Central memory CD4-positive, alpha-beta T cell (primary cell): Measurements from ENCODE around the gene AMPD3.
A peak's percentile ranks its signal among the peaks of the same experiment; 100 is the strongest.
"Not testable (repeated sequence)": the region's sequence is repeated elsewhere in the genome, so short reads cannot be mapped to it uniquely, and the experiment has no call there.

Source experiments
- DNase-seq: peaks from one replicate; pipeline ENCODE4 v3.0.0; 2022
- total RNA-seq, 3 experiments: gene quantifications; one replicate each; lab custom pipeline; 2026; lab: John Stamatoyannopoulos, UW

The AMPD3 gene
- 20.4 to 63.5 (median 46.1) reads per million in 3 experiments for total RNA-seq

GRCh38 chr11:10454878-10455631, at the start of gene AMPD3:
Gene AMPD3, plus strand, starts transcription at chr11:10455264. Its CDS starts 6,256 bp downstream, at chr11:10461520.
- DNase-seq: no peak

GRCh38 chr11:10405865-10406592, 49.0 kb upstream of the AMPD3 start:
- DNase-seq: peak; percentile 51

DNA sequence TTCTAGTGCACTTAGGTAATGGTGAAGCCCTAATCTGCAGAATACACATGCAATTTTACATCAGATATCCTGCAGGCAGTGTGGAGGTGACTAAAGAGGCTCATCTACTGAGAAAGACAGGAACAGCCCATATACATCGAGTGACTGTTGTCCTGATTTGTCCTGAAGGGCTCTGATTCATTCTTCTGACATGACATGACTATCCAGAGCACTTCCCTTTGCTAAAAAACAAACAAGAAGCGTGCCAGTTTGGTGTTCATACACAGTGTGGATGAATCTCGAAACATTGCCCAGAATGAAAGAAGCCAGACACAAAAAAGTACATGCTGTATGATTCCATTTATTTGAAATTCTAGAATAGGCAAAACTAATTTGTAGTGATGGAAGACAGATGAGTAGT, 48.0 kb upstream of the AMPD3 start:
- no peak for DNase-seq

GRCh38 chr11:10407749-10408685, 47.0 kb upstream of the AMPD3 start:
- no peak for DNase-seq

GRCh38 chr11:10409207-10409661, 45.8 kb upstream of the AMPD3 start:
- DNase-seq: no peak

GRCh38 chr11:10410106-10410843, 44.8 kb upstream of the AMPD3 start:
- no peak for DNase-seq

- DNase-seq: no peak
Observed at GRCh38 chr11:10410844-10411200, 44.2 kb upstream of the AMPD3 start.

DNA sequence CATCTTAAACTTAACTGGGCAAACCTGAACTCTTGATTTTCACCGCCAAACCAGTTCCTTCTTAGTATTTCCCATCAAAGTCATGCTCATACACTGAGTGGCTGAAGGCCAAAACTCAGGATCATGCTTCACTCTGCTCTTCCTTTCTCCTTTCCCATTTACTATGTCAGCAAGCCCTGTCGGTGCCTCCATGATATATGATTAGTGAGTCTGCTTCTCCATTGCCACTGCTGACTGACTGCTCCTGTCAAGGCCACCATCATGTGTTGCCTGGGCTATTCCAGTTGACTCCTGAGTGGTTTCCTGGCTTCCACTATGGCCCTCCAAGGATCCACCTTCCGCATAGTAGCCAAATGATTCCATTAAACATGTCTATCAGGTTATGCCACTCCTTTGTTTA, 42.8 kb upstream of the AMPD3 start:
- DNase-seq: no peak

GRCh38 chr11:10413268-10413667, 41.8 kb upstream of the AMPD3 start:
- DNase-seq: peak; percentile 43

- DNase-seq: no peak
Observed at GRCh38 chr11:10414181-10414580, 40.9 kb upstream of the AMPD3 start.

DNA sequence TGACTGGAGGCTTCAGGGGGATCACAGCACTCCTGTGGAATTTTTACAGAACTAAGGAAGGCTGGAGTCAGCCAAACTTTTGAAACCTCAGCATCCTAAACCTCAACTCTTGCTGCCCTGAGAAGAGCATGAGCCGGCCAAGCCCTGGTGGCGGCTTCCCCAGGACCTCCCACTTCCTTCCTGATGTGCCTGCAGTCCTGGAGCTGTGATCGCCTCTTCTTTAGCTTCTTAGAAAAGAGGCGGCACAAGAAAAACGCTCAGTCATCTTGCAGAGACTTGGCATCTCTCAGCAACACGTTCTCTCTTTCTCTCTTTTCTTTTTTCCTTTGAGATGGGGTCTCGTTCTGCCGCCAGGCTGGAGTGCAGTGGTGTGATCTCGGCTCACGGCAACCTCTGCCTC, 40.4 kb upstream of the AMPD3 start:
- no peak for DNase-seq

DNA sequence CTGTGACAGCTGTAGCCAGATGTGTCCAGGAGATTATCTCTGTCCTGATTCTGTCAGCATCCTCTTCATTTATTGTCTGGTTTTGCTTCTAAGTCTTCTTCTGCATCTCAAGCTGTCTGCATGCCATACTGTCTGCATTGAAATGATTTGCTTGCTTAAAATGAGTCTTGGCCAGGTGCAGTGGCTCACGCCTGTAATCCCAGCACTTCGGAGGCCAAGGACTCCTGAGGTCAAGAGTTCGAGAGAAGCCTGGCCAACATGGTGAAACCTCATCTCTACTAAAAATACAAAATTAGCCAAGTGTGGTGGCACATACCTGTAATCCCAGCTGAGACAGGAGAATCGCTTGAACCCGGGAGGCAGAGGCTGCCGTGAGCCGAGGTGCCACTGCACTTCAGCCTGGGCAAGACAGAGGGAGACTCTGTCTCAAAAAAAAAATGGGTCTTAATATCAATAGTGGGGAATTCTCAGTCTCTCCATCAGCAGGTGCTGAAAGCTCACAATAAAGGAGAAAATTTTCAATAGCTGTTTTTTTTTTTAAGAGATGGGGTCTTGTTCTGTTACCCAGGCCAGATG, 39.2 kb upstream of the AMPD3 start:
- DNase-seq: no peak

- no peak for DNase-seq
Observed at GRCh38 chr11:10418259-10418949, 36.7 kb upstream of the AMPD3 start.

- DNase-seq: no peak
Observed at GRCh38 chr11:10418950-10419310, 36.1 kb upstream of the AMPD3 start.

GRCh38 chr11:10426475-10426874, 28.6 kb upstream of the AMPD3 start:
- no peak for DNase-seq

DNA sequence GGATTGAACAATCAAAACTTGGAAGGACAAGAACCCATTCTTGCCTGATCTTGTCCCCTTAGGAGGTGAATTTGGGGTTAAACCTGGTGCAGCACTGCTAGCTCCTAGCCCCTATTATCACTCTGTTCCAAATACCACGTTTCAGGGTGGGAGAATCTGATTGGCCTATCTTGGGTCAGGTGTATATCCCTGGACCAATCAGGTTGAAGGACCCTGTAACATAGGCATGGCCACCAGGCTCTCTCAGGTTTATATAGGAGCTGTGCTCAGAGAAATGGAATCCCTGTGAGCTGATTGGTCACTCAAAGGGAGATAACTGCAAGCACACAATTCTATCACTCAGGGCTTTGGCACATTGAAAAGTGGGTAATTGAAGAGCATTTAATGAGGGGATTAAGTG, 26.6 kb upstream of the AMPD3 start:
- no peak for DNase-seq

GRCh38 chr11:10429526-10429925, 25.5 kb upstream of the AMPD3 start:
- DNase-seq: no peak

- DNase-seq: no peak
Observed at GRCh38 chr11:10432493-10432892, 22.6 kb upstream of the AMPD3 start.

DNA sequence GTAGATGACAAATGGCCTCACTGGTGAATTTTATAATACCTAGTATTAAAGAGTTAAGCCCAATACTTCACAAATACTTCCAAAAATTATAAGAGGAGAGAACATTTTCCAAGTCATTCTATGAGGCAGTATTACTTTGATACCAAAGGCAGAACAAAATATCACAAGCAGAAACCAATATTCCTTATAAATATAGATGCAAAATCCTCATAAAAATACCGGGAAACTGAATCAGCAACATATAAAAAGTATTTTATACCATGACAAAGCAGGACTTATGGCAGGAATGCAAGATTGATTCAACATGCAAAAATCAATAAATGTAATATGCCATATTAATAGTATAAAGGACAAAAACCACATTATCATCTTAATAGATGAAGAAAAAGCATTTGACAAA, 22.1 kb upstream of the AMPD3 start:
- no peak for DNase-seq

DNA sequence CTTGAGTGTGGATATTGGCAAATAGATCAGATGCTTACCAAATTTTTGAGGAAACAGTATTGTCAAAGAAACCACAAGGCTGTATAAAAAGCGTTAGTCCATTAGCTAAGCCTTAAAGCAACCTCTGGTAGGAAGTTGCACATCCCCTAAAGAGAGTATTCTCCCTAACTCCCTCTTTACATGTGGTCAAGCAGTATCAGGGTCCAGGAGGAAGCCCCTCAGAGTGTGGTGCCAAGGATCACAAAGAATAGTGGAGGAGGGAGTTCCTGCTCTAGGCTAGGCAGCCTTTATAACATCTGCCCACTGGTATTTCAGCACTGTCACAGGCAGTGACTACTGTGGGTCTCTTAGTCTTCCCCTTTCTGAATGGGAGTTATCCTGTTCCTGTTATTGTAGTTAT, 18.8 kb upstream of the AMPD3 start:
- DNase-seq: no peak

GRCh38 chr11:10436683-10437082, 18.4 kb upstream of the AMPD3 start:
- DNase-seq: not testable (repeated sequence)
